IMR-90 (cell line): ENCODE measurements around the gene ST8SIA4. TPM values are rescaled to one million over a fixed set of nuclear protein-coding genes. Genes with fewer than 3 reads are reported as not detected.

Experiments
- ATAC-seq: fragments of 200-7000 bp; cut with Tn5 transposase; 2 replicates; pipeline ENCODE4 v1.9.1; 2020; ENCODE audit warnings: low read depth, mild to moderate bottlenecking, moderate library complexity
- BruUV-seq: library from RNA; stranded (reverse); fragments of 400-500 nt; replicated peaks from 2 replicates; lab custom pipeline; 2021; lab: Mats Ljungman, UMichigan
- CTCF ChIA-PET: fragments of 300-600 bp; formaldehyde crosslinking; extraction: SDS; loops from one replicate; lab custom pipeline; 2021; ENCODE audit warnings: antibody characterized with exemption; lab: Yijun Ruan, JAX
- POLR2A ChIA-PET: fragments of 300-600 bp; sonication (Branson Sonifier 250); formaldehyde crosslinking; loops from one replicate; lab custom pipeline; 2022; ENCODE audit warnings: antibody characterized with exemption; ENCODE audit not compliant: unreplicated experiment; lab: Charles Lee
- DNase-seq: peaks from one replicate; pipeline ENCODE4 v3.0.0; 2013
- H2AFZ ChIP-seq: replicated peaks from 2 replicates; pipeline ENCODE3; 2013; ENCODE audit warnings: low read length, mild to moderate bottlenecking; ENCODE audit not compliant: poor library complexity
- H2AK5ac ChIP-seq: 2 replicates; pipeline ENCODE4 v1.6.1; 2013; ENCODE audit warnings: low read depth, low read length, inconsistent platforms
- H2AK9ac ChIP-seq: replicated peaks from 2 replicates; pipeline ENCODE3; 2013; ENCODE audit warnings: mild to moderate bottlenecking, low read depth, low read length, moderate library complexity; ENCODE audit not compliant: poor library complexity
- H2BK120ac ChIP-seq: 2 replicates; pipeline ENCODE4 v1.6.1; 2013; ENCODE audit warnings: low read depth, low read length, inconsistent platforms
- H2BK15ac ChIP-seq: 3 replicates; pipeline ENCODE4 v1.6.1; 2013; ENCODE audit warnings: low read depth, low read length, inconsistent platforms
- H2BK20ac ChIP-seq: 2 replicates; pipeline ENCODE4 v1.6.1; 2013; ENCODE audit warnings: low read depth, mild to moderate bottlenecking, inconsistent platforms, low read length, moderate library complexity
- H2BK5ac ChIP-seq: 2 replicates; pipeline ENCODE4 v1.6.1; 2013; ENCODE audit warnings: mild to moderate bottlenecking, low read depth, low read length, inconsistent platforms; ENCODE audit not compliant: poor library complexity, severe bottlenecking
- H3K14ac ChIP-seq: replicated peaks from 2 replicates; pipeline ENCODE4 v1.6.1; 2013; ENCODE audit warnings: low read depth, low read length, inconsistent platforms
- H3K18ac ChIP-seq: 2 replicates; pipeline ENCODE4 v1.6.1; 2013; ENCODE audit warnings: low read depth, low read length, control low read depth
- H3K23ac ChIP-seq: 2 replicates; pipeline ENCODE4 v1.6.1; 2013; ENCODE audit warnings: low read depth, low read length, inconsistent platforms
- H3K27ac ChIP-seq: 2 replicates; pipeline ENCODE4 v1.5.1; 2013; ENCODE audit warnings: mild to moderate bottlenecking, control low read depth, low read length; ENCODE audit not compliant: insufficient read depth
- H3K27me3 ChIP-seq: 2 replicates; pipeline ENCODE4 v1.6.1; 2013; ENCODE audit warnings: low read length; ENCODE audit not compliant: control insufficient read depth, insufficient read depth
- H3K36me3 ChIP-seq: 2 replicates; pipeline ENCODE4 v1.6.1; 2013; ENCODE audit warnings: low read length, mixed read lengths; ENCODE audit not compliant: control insufficient read depth, insufficient read depth
- H3K4ac ChIP-seq: 2 replicates; pipeline ENCODE4 v1.6.1; 2013; ENCODE audit warnings: low read depth, low read length, inconsistent platforms
- H3K4me1 ChIP-seq: 2 replicates; pipeline ENCODE4 v1.6.1; 2013; ENCODE audit warnings: low read length, mixed read lengths; ENCODE audit not compliant: control insufficient read depth, insufficient read depth
- H3K4me2 ChIP-seq: 2 replicates; pipeline ENCODE4 v1.6.1; 2013; ENCODE audit warnings: low read depth, mild to moderate bottlenecking, control low read depth, low read length, moderate library complexity
- H3K4me3 ChIP-seq: 2 replicates; pipeline ENCODE4 v1.5.1; 2013; ENCODE audit warnings: low read depth, mild to moderate bottlenecking, control low read depth, low read length, moderate library complexity; ENCODE audit not compliant: insufficient read depth
- H3K56ac ChIP-seq: 2 replicates; pipeline ENCODE4 v1.6.1; 2013; ENCODE audit warnings: low read length, inconsistent platforms; ENCODE audit not compliant: insufficient read depth; ENCODE audit errors: extremely low read depth
- H3K79me1 ChIP-seq, 2 experiments: 2 replicates each; pipeline ENCODE4 v1.6.1; 2013; ENCODE audit warnings: low read length in 2 of 2, inconsistent platforms in 1 of 2, low read depth in 1 of 2
- H3K9ac ChIP-seq: 2 replicates; pipeline ENCODE4 v1.6.1; 2013; ENCODE audit warnings: low read depth, low read length, control low read depth
- H3K9me1 ChIP-seq: 2 replicates; pipeline ENCODE4 v1.6.1; 2013; ENCODE audit warnings: low read length, inconsistent platforms; ENCODE audit not compliant: insufficient read depth
- H3K9me3 ChIP-seq: 2 replicates; pipeline ENCODE4 v1.6.1; 2013; ENCODE audit warnings: low read length; ENCODE audit not compliant: control insufficient read depth, insufficient read depth
- H4K20me1 ChIP-seq: 2 replicates; pipeline ENCODE4 v1.6.1; 2013; ENCODE audit warnings: low read length, inconsistent platforms; ENCODE audit not compliant: insufficient read depth
- H4K5ac ChIP-seq: 2 replicates; pipeline ENCODE4 v1.6.1; 2013; ENCODE audit warnings: mild to moderate bottlenecking, low read depth, low read length, control low read depth
- H4K8ac ChIP-seq, 2 experiments: 2 replicates each; pipeline ENCODE4 v1.6.1; 2013; ENCODE audit warnings: low read depth in 2 of 2, low read length in 2 of 2, control low read depth in 1 of 2, inconsistent platforms in 1 of 2
- H4K91ac ChIP-seq: 2 replicates; pipeline ENCODE4 v1.6.1; 2013; ENCODE audit warnings: low read depth, low read length, inconsistent platforms; ENCODE audit not compliant: insufficient read depth
- BHLHE40 ChIP-seq: fragments of 150-350 bp; IDR thresholded peaks from 2 replicates; pipeline ENCODE4 v1.6.1; 2016; ENCODE audit warnings: mild to moderate bottlenecking, low read depth, low read length
- MXI1 ChIP-seq: IDR thresholded peaks from 2 replicates; pipeline ENCODE4 v1.6.1; 2012; ENCODE audit warnings: low read depth, mild to moderate bottlenecking, low read length, moderate library complexity, borderline replicate concordance
- RCOR1 ChIP-seq: IDR thresholded peaks from 2 replicates; pipeline ENCODE4 v1.6.1; 2012; ENCODE audit warnings: mild to moderate bottlenecking, low read length, improper control_type of control experiment; ENCODE audit not compliant: insufficient replicate concordance
- RFX5 ChIP-seq: IDR thresholded peaks from 2 replicates; pipeline ENCODE4 v1.8.0; 2012; ENCODE audit warnings: low read depth, mild to moderate bottlenecking, low read length, moderate library complexity
- SMC3 ChIP-seq: fragments of 150-350 bp; IDR thresholded peaks from 2 replicates; pipeline ENCODE4 v1.6.1; 2016; ENCODE audit warnings: low read depth, mild to moderate bottlenecking, antibody characterized with exemption, low read length, moderate library complexity
- WGBS, 2 experiments: methylation state at CpG; one replicate each; pipeline versions ENCODE4 v1.1.5 to v1.1.7; 2013; ENCODE audit warnings: missing lambda C conversion rate in 2 of 2; ENCODE audit not compliant: insufficient read length in 1 of 2; ENCODE audit errors: extremely low coverage in 2 of 2; 5-methylcytosine and 5-hydroxymethylcytosine counted together
- dilution Hi-C: fragments of 300-500 bp; cut with HindIII; formaldehyde crosslinking; loops from one replicate; pipeline ENCODE4 v1.14.3; 2018; ENCODE audit warnings: low sequenced_read_pairs; ENCODE audit not compliant: unreplicated experiment
- in situ Hi-C: fragments of 300-500 bp; cut with MboI; formaldehyde crosslinking; loops from 3 replicates; pipeline ENCODE4 v1.14.3; 2019; ENCODE audit warnings: low sequenced_read_pairs, inconsistent platforms, mixed read lengths
- intact Hi-C: fragments of 100-400 bp; cut with micrococcal nuclease; formaldehyde crosslinking; loops from 2 replicates; pipeline ENCODE4 v1.10.0; 2022
- polyA plus RNA-seq, 3 experiments: library from polyadenylated mRNA; depleted of rRNA; stranded (reverse); fragments of >200 nt; gene quantifications; 2 replicates each; pipeline ENCODE4 v1.2.3, GENCODE V29; 2012; ENCODE audit warnings: low replicate concordance in 1 of 3
- total RNA-seq: library from RNA; depleted of rRNA; stranded (reverse); fragments of >200 nt; gene quantifications from 2 replicates; pipeline ENCODE4 v1.2.3, GENCODE V29; 2012
- TF ChIP-seq, protein P1 (sequence below): fragments of 150-350 bp; IDR thresholded peaks from 2 replicates; pipeline ENCODE4 v1.6.1; 2016; ENCODE audit warnings: low read depth, mild to moderate bottlenecking, low read length, moderate library complexity, borderline replicate concordance

The ST8SIA4 gene
- total and polyA plus RNA-seq, 2 of the 4 experiments (the other 2 are of a cell fraction): 0.02 to 0.18 TPM

DNA sequence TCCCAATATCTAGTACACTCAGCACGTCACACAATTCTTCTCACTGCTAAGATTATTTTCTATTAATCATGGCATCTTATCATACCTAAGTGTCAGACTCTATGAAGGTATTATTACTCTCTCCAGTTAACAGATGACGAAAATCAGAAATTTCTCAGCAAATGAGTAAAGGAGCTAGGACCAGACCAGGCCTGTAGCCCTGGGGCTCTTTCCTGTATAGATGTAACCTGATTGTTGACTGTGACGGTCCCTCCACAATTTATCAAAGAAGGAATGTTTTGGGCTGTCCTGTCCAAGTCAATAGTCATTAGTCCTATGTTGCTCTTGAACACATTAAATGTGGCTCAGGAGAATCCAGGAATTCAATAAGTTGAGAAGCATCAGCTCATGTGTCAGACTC lies 106.2 kb downstream of the ST8SIA4 start:
- Histone ChIP-seq H2BK5ac (no peak overlapping the region), H2AFZ (no peak overlapping the region), H4K20me1 (no peaks in the 10 kb centered on the region), H3K79me1 (no peaks in the 10 kb centered on the region), H3K4me3 (no peak overlapping the region), H2AK9ac (no peak overlapping the region), H3K36me3 (no peaks in the 10 kb centered on the region), H2BK15ac (no peak overlapping the region), H3K18ac (no peak overlapping the region), H2AK5ac (no peak overlapping the region), H3K4me2 (no peak overlapping the region), H3K56ac (no peak overlapping the region), H4K91ac (no peak overlapping the region), H3K9ac (no peak overlapping the region), H2BK120ac (no peak overlapping the region), H3K27me3 (no peaks in the 10 kb centered on the region), H3K27ac (no peak overlapping the region), H4K8ac (no peak overlapping the region), H3K9me1 (no peaks in the 10 kb centered on the region), H3K4me1 (no peaks in the 10 kb centered on the region), H3K9me3 (peaks cover 6% of the 10 kb centered on the region; the same call in 1 of the 2 replicates), H2BK20ac (no peak overlapping the region), H3K23ac (no peak overlapping the region), H4K5ac (no peak overlapping the region), H3K14ac (no peak overlapping the region), H3K4ac (no peak overlapping the region)
- CTCF ChIA-PET: no interaction called here
- intact Hi-C loops (no loop called here), dilution Hi-C loops (no loop called here), in situ Hi-C loops (no loop called here)
- ATAC-seq (no peak), DNase-seq (no peak)
- no peak for TF ChIP-seq MXI1
- TF ChIP-seq, protein P1, sequence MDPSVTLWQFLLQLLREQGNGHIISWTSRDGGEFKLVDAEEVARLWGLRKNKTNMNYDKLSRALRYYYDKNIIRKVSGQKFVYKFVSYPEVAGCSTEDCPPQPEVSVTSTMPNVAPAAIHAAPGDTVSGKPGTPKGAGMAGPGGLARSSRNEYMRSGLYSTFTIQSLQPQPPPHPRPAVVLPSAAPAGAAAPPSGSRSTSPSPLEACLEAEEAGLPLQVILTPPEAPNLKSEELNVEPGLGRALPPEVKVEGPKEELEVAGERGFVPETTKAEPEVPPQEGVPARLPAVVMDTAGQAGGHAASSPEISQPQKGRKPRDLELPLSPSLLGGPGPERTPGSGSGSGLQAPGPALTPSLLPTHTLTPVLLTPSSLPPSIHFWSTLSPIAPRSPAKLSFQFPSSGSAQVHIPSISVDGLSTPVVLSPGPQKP: no peak
- no peak for TF ChIP-seq SMC3
- no peak for TF ChIP-seq RCOR1
- no peak for TF ChIP-seq RFX5
- TF ChIP-seq BHLHE40: no peak
- POLR2A ChIA-PET: no interaction called here
- no TSS peak for BruUV-seq
- WGBS, 2 experiments: no CpG with 5 or more reads among the region's 3 CpGs
